HG03135 (cell line): Measurements from ENCODE around the gene CASTOR2.
"Not testable (repeated sequence)": the region's sequence is repeated elsewhere in the genome, so short reads cannot be mapped to it uniquely, and the experiment has no call there.

Experiments used
- ATAC-seq: cut with Tn5 transposase; IDR thresholded peaks from one replicate; pipeline ENCODE4 v1.9.1; 2021; ENCODE audit warnings: mild to moderate bottlenecking, moderate library complexity; ENCODE audit not compliant: unreplicated experiment

CASTOR2 gene

DNA sequence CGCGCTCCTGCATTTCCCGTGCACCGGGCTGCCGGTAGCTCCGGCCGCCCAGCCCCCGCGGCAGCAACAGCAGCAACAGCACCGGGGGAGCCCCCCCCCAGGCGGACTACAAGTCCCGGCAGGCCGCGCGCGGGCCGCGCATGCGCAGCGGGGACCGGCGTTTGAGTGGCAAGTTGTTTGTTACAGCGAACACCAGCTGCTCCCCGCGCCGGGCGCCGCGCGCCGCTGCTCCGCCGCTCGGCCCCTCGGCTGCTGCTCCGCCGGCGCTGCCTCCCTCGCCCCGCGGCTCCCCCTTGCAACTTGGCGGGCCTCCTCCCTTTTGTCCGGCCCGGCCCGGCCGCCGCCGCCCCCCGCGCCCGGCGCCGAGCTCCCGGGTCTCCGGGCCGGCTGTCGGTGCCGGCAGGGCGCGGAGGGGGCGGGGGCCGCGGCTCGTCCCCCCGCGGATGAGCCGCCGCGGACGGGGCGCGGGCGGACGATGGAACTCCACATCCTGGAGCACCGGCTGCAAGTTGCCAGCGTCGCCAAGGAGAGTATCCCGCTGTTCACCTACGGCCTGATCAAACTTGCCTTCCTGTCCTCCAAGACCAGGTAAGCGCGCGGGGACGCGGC is at the start of gene CASTOR2:
Gene CASTOR2 (plus strand): TSS at position 195 of the 609 bp plus-strand sequence. CDS start 281 bp downstream, at position 476.
- ATAC-seq = peak; percentile 92

- not testable (repeated sequence) for ATAC-seq
Observed at GRCh38 chr7:74922321-74922890, 42.1 kb upstream of the CASTOR2 start.

GRCh38 chr7:74923644-74924043 is 40.9 kb upstream of the CASTOR2 start:
- ATAC-seq = not testable (repeated sequence)

DNA sequence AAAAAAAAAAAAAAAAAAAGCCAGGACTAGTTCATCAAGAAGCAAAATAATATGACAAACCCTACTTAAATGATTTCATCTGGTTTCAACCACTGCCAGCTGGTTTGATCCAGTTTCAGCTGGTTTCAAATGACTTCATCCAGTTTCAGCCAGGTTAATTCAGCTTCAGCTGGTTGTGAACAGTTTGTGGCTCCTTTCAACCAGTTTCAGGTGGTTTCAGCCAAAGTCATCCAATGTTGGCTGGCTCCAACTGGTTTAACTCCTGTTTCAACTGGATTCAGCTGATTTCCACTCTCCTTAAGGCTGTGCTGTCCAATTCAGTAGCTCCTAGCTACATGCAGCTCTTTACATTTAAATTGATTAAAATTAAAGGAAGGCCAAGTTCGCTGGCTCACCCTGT is 37.5 kb upstream of the CASTOR2 start:
- not testable (repeated sequence) for ATAC-seq

GRCh38 chr7:74931563-74932328 is 32.8 kb upstream of the CASTOR2 start:
- ATAC-seq = not testable (repeated sequence)

DNA sequence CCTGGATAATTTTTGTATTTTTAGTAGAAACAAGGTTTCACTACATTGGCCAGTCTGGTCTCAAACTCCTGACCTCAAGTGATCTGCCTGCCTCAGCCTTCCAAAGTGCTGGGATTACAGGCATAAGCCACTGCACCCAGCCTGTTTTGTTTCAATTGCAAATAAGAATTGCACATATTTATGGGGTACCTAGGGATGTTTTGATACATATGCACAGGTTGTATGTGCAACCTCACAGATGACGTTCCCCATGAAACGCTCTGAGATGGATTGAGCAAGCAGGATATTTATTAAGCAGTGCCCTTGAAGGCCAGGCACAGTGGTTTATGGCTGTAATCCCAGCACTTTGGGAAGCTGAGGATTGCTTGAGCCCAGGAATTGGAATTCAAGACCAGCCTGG is 25.1 kb upstream of the CASTOR2 start:
- not testable (repeated sequence) for ATAC-seq

- not testable (repeated sequence) for ATAC-seq
Observed at GRCh38 chr7:74941302-74942069, 23.0 kb upstream of the CASTOR2 start.

GRCh38 chr7:74943923-74944322 is 20.6 kb upstream of the CASTOR2 start:
- not testable (repeated sequence) for ATAC-seq

GRCh38 chr7:74947741-74948140 is 16.8 kb upstream of the CASTOR2 start:
- ATAC-seq = not testable (repeated sequence)

- ATAC-seq = not testable (repeated sequence)
Observed at GRCh38 chr7:74953774-74954173, 10.7 kb upstream of the CASTOR2 start.

- not testable (repeated sequence) for ATAC-seq
Observed at GRCh38 chr7:74958328-74958727, 6.2 kb upstream of the CASTOR2 start.

DNA sequence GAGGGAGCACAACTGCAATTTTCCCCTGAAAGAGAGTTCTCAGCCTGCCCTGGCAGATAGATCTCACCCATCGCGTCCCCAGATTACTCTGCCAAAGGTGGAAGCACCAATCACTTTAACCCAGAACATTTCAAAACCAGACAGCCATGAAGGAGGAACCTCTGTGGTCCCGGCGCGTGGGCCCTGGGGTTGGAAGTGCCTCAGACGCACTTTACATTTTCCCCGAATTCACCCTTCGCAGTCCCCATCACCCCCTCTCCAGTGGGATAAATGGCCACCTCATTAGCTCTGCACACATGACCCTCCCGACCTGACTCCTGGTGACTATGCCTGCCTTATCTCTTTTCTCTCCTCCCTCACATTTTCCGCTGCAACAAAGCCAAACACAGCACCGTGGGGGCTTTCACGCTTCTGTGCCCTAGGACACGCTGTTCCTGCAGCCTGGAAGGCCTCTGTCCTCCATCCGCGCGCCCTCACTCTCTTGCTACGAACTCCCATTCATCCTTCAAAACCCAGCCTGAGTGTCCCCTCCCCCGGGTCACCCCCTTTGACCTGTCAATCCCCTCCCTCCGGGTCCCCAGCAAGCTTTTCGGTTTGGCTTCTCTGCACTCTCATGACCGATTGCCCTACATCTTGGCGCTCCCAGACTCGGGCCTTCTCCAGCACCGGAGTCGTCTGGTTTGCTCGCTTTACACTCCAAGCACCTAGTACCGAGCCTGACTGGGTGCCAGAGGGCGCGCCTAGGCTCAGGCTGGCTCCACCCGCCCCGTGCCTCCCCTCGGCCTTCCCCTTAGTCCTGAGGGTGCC is 598 bp upstream of the CASTOR2 start:
- not testable (repeated sequence) for ATAC-seq

DNA sequence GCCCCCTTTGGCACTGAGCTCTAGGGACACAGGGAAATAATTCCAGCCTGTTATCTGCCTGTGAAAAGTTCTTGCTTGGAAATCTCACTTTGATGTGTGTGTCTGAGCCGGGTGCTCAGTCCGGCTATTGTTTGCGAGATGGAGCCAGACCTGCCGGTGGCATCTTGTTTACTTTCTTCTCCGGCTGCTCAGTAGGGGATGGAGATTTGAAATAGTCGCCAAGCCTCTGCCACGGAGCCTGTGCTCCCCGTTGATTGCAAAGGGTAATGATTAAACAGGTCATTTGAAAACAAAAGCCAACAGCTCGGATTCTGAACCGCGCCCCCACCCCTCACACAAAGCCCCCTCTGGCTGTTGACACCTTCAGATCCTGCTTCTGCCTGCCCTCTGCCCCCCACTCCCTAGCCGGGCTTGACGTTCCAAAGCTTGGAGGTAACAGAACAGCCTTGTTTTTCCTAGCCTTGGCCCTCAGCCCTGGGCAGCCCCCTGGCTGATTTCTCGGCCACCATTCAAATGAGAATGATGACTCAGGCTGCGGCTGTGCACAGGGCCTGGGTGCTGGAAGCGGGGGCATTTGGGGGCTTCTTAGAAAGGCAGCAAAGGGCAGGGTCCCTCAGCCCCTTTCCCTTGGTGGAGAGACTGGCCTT is 1.8 kb downstream of the CASTOR2 start:
- ATAC-seq = not testable (repeated sequence)

- ATAC-seq = not testable (repeated sequence)
Observed at GRCh38 chr7:74966909-74967308, 2.4 kb downstream of the CASTOR2 start.

DNA sequence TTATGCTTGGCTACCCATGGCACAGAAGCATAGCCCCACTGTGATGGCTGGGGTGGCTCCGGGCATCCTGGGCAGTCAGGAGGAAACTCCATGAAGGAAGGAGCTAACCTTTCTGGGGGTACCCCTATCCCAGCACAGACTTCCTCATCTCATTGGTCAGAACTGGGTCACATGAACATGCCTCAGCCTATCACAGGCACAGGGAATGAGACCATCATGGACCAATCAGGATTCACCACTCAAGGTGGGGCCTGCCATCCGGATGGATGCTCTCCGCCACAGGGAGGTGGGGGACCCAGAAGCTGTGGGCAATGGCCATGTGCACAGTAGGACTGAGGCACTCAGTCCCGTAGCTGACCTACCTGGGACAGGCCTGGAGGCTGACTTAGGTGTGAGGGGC is 6.9 kb downstream of the CASTOR2 start:
- ATAC-seq = not testable (repeated sequence)

- not testable (repeated sequence) for ATAC-seq
Observed at GRCh38 chr7:74972377-74972776, 7.9 kb downstream of the CASTOR2 start.

- ATAC-seq = not testable (repeated sequence)
Observed at GRCh38 chr7:74975959-74976358, 11.5 kb downstream of the CASTOR2 start.

DNA sequence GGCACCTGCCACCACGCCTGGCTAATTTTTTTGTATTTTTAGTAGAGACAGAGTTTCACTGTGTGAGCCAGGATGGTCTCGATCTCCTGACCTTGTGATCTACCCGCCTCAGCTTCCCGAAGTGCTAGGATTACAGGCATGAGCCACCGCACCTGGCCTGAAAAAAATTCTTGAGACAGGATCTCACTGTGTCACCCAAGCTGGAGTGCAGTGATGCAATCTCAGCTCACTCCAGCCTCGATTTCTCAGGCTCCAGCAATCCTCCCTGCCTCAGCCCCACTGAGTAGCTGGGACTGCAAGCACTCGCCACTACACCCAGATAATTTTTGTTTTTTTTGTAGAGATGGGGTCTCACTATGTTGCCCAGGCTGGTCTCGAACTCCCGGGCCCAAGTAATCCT is 13.0 kb downstream of the CASTOR2 start:
- ATAC-seq = not testable (repeated sequence)

DNA sequence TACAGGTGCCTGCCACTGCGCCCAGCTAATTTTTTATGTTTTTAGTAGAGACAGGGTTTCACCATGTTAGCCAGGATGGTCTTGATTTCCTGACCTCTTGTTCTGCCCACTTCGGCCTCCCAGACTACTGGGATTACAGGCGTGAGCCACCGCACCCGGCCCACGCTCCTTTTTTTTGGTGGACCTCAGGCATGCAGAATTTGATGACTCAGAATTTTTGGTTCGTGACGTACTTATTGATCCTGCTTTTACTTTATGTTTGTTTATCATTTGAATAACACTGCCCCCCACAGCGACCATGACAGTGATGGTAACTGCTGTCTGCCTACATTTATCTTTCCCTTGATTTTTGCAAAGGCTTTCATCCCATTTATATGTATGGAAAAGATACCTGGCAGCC is 23.9 kb downstream of the CASTOR2 start:
- ATAC-seq = not testable (repeated sequence)

- no peak for ATAC-seq
Observed at GRCh38 chr7:74993121-74993520, 28.6 kb downstream of the CASTOR2 start.
